ENCODE results near the gene LGALS7B.
"Not testable (repeated sequence)": the region's sequence is repeated elsewhere in the genome, so short reads cannot be mapped to it uniquely, and the experiment has no call there.

The LGALS7B gene

GRCh38 chr19:38788478-38789243 is at the start of gene LGALS7B:
Gene LGALS7B, plus strand, starts transcription at chr19:38789200. Its CDS starts 27 bp downstream, at chr19:38789227.
- no peak for DNase-seq

DNA sequence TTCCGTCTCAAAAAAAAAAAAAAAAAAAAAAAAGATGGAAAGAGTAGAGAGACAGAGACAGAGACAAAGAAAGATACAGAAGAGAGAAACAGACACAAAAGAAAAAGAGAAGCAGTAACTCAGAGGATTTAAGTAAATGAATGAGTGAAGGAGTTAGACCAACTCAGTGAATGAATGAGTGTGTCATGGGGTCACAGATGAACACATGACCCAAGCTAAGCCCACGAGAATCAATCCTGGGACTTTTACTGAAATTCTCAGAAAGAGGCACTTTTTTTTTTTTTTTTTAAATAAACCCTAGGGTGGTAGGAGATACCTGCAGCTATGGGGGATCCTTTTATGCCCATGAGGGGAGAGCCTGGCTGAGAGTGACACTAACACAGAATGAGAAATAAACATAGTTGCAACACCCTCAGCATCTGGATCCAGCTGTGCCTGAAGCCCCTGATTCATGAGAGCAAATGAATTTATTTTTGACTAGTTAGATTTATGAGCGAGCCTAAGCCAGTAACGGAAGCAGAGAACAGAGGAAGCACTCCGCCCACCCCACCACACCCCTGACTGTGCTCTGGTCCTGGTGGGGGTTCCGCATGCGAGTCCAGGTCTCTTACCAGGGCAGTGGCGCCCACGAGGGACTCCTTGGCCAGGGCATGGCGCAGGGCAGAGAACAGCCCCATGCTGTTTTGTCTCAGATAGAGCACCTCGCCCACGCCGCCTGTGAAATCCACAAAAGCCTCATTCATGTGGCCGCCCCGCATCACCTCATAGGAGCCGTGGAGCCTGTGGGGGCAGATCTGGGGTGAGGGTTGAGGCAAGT is 49.4 kb upstream of the LGALS7B start:
- DNase-seq, result no peak

DNA sequence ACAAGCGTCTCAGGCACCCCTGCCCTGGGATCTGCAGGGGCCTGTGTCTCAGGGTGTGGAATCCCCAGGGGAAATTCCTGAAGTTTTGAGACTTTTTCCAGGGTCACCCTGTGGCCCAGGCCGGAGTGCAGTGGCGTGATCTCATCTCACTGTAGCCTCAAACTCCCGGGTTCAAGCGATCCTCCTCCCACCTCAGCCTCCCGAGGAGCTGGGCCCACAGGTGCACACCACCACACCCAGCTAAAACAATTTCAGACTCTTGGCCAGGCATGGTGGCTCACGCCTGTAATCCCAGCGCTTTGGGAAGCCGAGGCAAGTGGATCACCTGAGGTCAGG is 48.8 kb upstream of the LGALS7B start:
- DNase-seq, result no peak

GRCh38 chr19:38740932-38741331 is 48.1 kb upstream of the LGALS7B start:
- DNase-seq, result no peak

- DNase-seq, result no peak
Measured at GRCh38 chr19:38741670-38742069, 47.3 kb upstream of the LGALS7B start.

DNA sequence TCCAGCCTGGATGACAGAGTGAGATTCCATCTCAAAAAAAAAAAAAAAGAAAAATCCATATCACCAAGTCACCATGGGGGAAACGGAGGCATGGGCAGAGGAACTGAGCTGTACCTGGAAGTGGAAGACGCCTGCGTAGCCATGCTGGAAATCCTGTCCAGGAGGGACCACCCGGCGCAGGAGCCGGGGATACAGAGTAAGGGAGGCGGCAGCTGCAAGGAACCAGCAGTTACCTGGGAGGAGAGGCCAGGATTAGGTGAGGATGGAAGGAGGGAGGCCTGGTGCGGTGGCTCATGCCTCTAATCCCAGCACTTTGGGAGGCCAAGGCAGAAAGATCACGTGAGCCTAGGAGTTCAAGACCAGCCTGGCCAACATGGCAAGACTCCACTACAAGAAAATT is 46.7 kb upstream of the LGALS7B start:
- DNase-seq, result no peak

DNA sequence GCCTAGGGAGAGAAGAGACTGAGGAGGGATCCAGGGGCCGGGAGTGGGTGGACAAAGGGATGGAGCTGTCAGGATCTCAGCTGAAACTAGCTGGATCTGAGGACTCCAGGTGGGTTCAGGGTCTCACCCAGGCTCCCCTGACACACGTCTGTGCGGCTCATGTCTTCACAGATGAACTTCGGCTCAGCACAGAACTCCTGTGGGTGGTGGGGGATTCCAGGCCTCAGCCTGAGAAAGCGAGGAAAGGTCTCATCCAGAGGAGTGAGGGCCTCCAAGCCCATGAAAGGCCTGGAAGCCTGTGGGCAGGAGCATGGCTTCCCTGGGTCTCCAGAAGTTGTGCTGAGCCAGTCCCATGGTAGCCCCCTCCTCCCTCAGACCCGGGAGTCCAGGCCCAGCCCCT is 46.1 kb upstream of the LGALS7B start:
- DNase-seq, result no peak

DNA sequence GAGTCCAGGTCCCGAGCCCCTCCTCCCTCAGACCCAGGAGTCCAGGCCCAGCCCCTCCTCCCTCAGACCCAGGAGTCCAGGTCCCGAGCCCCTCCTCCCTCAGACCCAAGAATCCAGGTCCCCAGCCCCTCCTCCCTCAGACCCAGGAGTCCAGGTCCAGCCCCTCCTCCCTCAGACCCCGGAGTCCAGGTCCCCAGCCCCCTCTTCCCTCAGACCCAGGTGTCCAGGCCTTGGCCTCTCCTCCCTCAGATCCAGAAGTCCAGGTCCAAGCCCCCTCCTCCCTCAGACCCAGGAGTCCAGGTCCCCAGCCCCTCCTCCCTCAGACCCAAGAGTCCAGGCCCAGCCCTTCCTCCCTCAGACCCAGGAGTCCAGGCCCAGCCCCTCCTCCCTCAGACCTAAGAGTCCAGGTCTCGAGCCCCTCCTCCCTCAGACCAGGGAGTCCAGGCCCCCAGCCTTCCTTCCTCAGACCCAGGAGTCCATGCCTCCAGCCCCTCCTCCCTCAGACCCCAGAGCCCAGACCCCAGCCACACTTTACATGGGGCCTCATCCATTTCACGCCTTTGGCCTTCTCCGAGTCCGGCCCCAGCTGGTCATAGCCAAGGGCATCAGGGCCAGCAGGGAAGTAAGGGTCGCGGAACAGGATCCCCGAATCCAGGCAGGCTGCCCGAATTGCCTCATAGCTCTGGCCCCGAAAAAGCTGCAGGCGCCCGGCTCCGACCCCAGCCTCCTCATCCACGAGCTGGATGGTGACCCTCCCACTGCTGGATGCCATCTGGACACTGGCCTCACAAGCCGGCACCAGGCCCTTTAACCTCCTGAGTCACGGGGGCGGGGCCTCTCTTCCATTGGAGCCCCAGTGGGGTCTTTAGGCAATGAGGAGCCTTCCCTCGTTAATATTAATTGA is 45.4 kb upstream of the LGALS7B start:
- DNase-seq, result no peak

DNA sequence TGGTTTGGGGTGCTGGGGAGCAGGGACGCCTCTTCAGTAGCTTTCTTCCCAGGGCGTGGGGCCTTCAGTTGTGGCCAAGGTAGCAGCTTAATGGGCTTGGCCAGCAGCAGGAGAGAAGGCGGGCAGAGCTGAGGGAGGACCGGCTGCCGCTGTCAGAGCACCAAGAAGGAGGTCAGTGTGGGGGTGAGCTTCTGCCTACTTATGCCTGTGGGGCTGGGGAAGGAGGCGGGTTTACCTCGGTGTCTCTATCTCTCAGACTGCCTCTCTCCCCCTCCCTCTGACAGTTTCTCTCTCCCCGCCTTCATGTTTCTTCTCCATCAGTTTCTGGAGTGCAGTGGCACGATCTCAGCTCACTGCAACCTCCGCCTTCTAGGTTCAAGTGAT is 44.7 kb upstream of the LGALS7B start, which contains the start of gene CAPN12:
TSS of gene CAPN12 (minus strand) at position 177 of the 384 bp plus-strand sequence. CDS start 309 bp downstream, outside the sequence.
- DNase-seq, result no peak

- DNase-seq, result no peak
Measured at GRCh38 chr19:38744874-38745273, 44.1 kb upstream of the LGALS7B start.

GRCh38 chr19:38745316-38745715 is 43.7 kb upstream of the LGALS7B start:
- DNase-seq, result no peak

DNA sequence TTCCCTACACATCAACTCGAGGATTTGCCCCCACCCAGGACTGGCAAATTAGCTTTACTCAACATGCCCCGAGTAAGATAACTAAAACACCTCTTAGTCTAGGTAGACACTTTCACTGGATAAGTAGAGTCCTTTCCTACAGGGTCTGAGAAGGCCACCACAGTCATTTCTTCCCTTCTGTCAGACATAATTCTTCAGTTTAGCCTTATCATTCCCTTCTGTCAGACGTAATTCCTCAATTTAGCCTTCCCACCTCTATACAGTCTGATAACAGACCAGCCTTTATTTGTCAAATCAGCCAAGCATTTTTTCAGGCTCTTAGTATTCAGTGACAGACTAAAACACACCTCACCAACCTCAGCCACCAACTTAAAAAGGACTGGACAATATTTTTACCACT is 35.2 kb upstream of the LGALS7B start:
- not testable (repeated sequence) for DNase-seq

DNA sequence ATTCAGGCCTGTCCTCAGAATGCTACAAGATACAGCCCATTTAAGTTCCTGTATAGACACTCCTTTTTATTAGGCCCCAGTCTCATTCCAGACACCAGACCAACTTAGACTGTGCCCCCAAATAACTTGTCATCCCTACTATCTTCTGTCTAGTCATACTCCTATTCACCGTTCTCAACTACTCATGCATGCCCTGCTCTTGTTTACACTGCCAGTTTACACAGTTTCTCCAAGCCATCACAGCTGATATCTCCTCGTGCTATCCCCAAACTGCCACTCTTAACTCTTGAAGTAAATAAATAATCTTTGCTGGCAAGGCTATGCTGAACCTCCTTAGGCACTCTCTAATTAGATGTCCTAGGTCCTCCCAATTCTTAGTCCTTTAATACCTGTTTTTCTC is 34.8 kb upstream of the LGALS7B start:
- DNase-seq, result not testable (repeated sequence)

DNA sequence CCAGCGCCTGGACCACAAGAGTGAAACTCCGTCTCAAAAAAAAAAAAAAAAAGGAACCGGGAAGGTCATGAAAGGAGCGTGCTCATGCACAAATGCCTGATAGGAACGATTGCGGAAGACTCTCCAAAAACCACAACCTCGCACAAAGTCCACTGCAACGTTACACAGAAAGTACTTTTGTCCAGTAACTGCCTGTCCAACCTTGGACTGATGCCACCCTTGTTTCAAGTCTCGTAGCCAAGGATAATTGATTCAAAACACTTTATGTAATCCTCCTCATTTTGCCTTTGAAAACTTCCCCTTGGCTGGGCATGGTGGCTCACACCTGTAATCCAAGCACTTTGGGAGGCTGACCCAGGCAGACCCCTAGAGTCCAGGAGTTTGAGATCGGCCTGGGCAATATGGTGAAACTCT is 29.4 kb upstream of the LGALS7B start:
- DNase-seq, result no peak

GRCh38 chr19:38760805-38761517 is 28.0 kb upstream of the LGALS7B start:
- DNase-seq, result not testable (repeated sequence)

DNA sequence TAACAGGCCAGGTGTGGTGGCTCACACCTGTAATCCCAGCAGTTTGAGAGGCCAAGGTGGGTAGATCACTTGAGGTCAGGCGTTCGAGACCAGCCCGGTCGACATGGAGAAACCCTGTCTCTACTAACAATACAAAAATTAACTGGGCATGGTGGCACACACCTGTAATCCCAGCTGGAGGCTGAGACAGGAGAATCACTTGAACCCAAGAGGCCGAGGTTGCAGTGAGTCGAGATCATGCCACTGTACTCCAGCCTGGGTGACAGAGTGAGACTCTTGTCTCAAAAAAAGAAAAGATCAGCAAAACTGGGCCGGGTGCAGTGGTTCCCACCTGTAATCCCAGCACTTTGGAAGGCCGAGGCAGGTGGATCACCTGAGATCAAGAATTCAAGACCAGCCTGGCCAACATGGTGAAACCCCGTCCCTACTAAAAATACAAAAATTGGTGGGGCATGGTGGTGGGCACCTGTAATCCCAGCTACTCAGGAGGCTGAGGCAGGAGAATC is 27.1 kb upstream of the LGALS7B start:
- not testable (repeated sequence) for DNase-seq

DNA sequence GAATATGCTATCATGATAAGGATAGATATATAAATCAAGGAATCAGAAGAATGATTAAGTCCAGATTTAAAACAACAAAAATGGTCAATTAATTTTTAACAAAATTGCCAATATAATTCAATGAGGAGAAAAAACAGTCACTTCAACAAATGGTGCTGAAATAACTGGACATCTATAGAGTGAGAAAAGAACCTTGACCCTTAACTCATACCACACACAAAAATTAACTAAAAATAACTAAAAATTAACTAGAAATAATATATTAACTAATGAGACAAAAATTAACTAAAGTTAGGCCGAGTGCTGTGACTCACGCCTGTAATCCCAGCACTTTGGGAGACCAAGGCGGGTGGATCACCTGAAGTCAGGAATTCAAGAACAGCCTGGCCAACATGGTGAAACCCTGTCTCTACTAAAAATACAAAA is 25.2 kb upstream of the LGALS7B start:
- no peak for DNase-seq

DNA sequence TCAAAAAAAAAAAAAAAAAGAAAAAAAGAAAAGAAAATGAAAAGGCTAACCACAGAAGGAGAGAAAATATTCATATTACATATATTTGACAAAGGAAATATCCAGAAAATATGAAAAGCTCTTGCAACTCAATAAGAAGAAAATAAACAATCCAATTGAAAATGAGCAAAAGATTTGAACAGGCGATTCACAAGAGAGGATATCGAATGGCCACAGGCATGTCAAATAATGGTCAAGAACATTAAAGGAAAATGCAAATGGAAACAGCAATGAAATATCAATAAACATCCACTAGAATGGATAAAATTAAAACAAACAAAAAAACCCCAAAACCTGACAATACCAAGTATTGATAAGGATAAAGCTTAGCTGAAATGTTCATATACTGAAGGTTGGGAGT is 23.8 kb upstream of the LGALS7B start:
- DNase-seq, result no peak

GRCh38 chr19:38766276-38767047 is 22.5 kb upstream of the LGALS7B start:
- DNase-seq, result no peak

DNA sequence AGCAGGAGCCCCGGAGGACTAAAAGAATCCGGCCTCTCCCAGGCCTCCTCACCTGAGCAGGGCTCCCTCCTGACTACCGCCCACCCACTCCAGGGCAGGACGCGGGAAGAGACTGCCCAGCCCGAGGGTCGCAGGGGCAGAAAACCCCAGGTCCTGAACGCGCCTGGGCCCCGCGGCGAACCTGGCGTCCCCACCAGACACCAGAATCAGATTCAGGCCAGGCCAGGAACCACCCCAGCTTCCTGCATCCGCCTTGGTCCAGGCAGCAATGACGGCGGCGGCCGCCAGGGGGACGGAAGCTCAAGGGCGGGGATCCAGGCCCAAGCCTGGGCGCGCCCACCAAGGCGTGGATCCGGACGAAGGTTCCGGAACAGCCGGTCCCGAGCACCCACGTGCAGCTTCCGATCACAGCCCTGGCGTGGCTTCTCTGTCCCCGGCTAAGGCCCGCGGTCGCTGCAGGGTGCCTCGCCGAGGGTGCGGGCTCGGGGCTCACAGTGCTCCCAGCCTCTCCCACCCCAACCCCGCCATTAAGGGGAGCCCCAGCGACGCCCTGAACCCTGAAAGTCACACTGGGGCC is 19.3 kb upstream of the LGALS7B start:
- DNase-seq, result peak; percentile 59

All from fibroblast of skin of right quadriceps (primary cell).